Mammary epithelial cell (primary cell): ENCODE results near the gene COIL.

Experiments
- CTCF ChIP-seq, 2 donors: IDR thresholded peaks in 1 of 2; conservative IDR thresholded peaks in 1 of 2; 2 replicates each; pipeline ENCODE4 v1.5.1; 2011 to 2012; ENCODE audit warnings: inconsistent platforms in 2 of 2, low read length in 2 of 2, mild to moderate bottlenecking in 2 of 2, control low read depth in 1 of 2, low read depth in 1 of 2; ENCODE audit not compliant: insufficient read depth in 1 of 2; ENCODE audit errors: extremely low read depth in 1 of 2
- EZH2 ChIP-seq: IDR thresholded peaks from 2 replicates; pipeline ENCODE4 v1.6.1; 2012; ENCODE audit warnings: low read length, inconsistent platforms, borderline replicate concordance

GRCh38 chr17:56903560-56903959 is 57.3 kb downstream of the COIL start:
- no peak for TF ChIP-seq EZH2
- TF ChIP-seq CTCF (conservative IDR thresholded peaks at IDR 0.05 in 1 of 2, IDR thresholded peaks at IDR 0.05 in 1 of 2; ENCODE audit: extremely low read depth in 1 of 2, insufficient read depth in 1 of 2, low read depth in 1 of 2, low read length in 2 of 2) = no peak
